ENCODE data around the gene PTPRT.

DNA sequence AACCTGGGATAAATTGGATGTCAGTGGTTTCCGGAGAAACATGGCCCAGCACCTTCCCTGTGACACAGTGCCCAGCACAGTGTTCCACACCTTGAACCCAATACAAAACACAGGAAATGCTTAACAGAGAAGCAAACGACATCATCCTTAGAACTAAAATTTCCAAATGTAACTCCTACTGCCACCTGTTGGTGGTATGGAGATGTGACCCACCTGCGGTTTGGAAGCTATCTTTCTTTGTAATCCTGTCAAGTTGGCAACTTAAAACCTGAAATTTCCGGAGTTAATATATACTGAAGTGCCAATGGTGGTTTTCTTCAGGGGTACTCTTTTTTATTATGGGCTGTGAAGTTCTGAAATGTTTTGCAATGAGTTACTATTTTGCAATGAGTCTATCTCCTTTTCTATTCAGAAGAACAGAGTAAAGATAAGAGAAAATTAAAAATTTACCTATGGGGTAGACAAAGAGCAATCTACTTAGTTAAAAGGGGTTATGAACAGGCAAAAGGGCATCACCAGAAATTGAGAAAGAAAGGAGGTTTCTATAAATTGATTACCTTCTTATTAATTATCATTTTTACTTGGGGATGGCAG is 658.8 kb downstream of the PTPRT start:
- no peak for TF ChIP-seq FOXA1 (IDR thresholded peaks at IDR 0.05)
- TF ChIP-seq, protein P1, sequence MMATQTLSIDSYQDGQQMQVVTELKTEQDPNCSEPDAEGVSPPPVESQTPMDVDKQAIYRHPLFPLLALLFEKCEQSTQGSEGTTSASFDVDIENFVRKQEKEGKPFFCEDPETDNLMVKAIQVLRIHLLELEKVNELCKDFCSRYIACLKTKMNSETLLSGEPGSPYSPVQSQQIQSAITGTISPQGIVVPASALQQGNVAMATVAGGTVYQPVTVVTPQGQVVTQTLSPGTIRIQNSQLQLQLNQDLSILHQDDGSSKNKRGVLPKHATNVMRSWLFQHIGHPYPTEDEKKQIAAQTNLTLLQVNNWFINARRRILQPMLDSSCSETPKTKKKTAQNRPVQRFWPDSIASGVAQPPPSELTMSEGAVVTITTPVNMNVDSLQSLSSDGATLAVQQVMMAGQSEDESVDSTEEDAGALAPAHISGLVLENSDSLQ (IDR thresholded peaks at IDR 0.05) = no peak
